ENCODE data around the gene RGS21. TPM values are rescaled to one million over a fixed set of nuclear protein-coding genes. Genes with fewer than 3 reads are reported as not detected.

RGS21 gene
- total and polyA plus RNA-seq, 5 donors from 2014 or later, result not detected

DNA sequence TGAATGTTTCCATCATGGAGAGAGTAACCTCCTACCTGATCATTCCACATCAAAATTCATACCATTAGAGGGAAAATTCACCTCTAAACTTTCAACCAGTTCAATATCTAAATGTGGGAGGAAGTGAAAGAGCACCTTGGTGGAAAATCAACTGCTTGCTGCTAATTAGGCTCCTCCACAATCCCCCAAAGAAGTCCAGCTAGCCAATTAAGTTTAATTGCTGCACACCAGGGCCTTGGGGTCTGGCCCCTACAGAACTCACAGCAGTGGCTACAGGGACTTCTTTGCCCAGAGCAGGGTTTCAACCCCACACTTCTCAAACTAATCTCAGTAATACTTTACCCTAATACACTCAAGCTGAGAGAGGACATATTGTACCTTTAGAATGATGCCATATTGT, 62.1 kb downstream of the RGS21 start:
- ATAC-seq (ENCODE audit: low read depth in 2 of 2) (no peak), DNase-seq (no peak)
- Histone ChIP-seq H3K4me3 (ENCODE audit: low read depth, low read length) (no peak overlapping the region), H3K27me3 (ENCODE audit: control insufficient read depth, insufficient read depth, low read length) (no peaks in the 10 kb centered on the region), H3K36me3 (ENCODE audit: control insufficient read depth, insufficient read depth, low read length) (no peaks in the 10 kb centered on the region), H3K4me1 (ENCODE audit: control insufficient read depth, insufficient read depth, low read length, poor library complexity, severe bottlenecking) (no peaks in the 10 kb centered on the region), H3K27ac (ENCODE audit: insufficient read depth, low read length, poor library complexity, severe bottlenecking) (no peak overlapping the region), H3K9me3 (ENCODE audit: control insufficient read depth in 2 of 2, low read length in 2 of 2) (no peaks in the 10 kb centered on the region)
- Mint-ChIP-seq H3K9me3 (peaks cover 0 to 4% (median 0%) of the 10 kb centered on the region in 7 donors), H3K36me3 (no peaks in the 10 kb centered on the region), H3K27me3 (no peaks in the 10 kb centered on the region), H3K27ac (no peak overlapping the region), H3K4me3 (no peak overlapping the region), H3K4me1 (no peaks in the 10 kb centered on the region)

GRCh38 chr1:192379554-192379953, 62.8 kb downstream of the RGS21 start:
- Histone ChIP-seq H3K27me3 (ENCODE audit: control insufficient read depth, insufficient read depth, low read length) (no peaks in the 10 kb centered on the region), H3K4me1 (ENCODE audit: control insufficient read depth, insufficient read depth, low read length, poor library complexity, severe bottlenecking) (no peaks in the 10 kb centered on the region), H3K36me3 (ENCODE audit: control insufficient read depth, insufficient read depth, low read length) (no peaks in the 10 kb centered on the region), H3K9me3 (ENCODE audit: control insufficient read depth in 2 of 2, low read length in 2 of 2) (no peaks in the 10 kb centered on the region), H3K4me3 (ENCODE audit: low read depth, low read length) (no peak overlapping the region), H3K27ac (ENCODE audit: insufficient read depth, low read length, poor library complexity, severe bottlenecking) (no peak overlapping the region)
- DNase-seq (no peak), ATAC-seq (ENCODE audit: low read depth in 2 of 2) (no peak)
- Mint-ChIP-seq H3K4me1 (no peaks in the 10 kb centered on the region), H3K9me3 (peaks cover 0 to 4% (median 0%) of the 10 kb centered on the region in 7 donors), H3K4me3 (no peak overlapping the region), H3K27ac (no peak overlapping the region), H3K36me3 (no peaks in the 10 kb centered on the region), H3K27me3 (no peaks in the 10 kb centered on the region)

DNA sequence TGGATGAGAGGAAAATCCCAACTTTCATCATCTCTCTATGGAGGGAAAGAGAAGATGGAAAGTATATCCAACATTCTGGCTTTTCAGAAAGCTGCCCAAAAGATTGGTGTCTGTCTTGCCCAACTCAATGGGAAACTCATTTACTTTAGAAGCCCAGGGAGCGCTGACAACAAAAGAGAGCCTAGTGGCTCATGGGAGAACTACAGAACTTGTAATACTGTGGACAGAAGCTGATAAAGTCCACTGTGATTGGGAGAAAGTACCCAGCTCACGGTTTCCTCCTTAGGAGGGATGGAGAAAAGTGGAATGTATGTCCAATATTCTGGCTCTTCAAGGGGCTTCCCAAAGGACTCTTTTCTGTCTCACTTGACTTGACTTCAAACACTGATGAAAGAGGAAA, 66.0 kb downstream of the RGS21 start:
- Mint-ChIP-seq H3K4me1 (no peaks in the 10 kb centered on the region), H3K27me3 (no peaks in the 10 kb centered on the region), H3K27ac (no peak overlapping the region), H3K36me3 (no peaks in the 10 kb centered on the region), H3K9me3 (peaks cover 0 to 3% (median 0%) of the 10 kb centered on the region in 7 donors), H3K4me3 (no peak overlapping the region)
- no peaks in the 10 kb centered on the region for H3K36me3 ChIP-seq (ENCODE audit: control insufficient read depth, insufficient read depth, low read length)
- DNase-seq (no peak), ATAC-seq (ENCODE audit: low read depth in 2 of 2) (no peak)
- H3K27ac ChIP-seq (ENCODE audit: insufficient read depth, low read length, poor library complexity, severe bottlenecking), result no peak overlapping the region
- no peaks in the 10 kb centered on the region for H3K27me3 ChIP-seq (ENCODE audit: control insufficient read depth, insufficient read depth, low read length)
- H3K9me3 ChIP-seq (ENCODE audit: control insufficient read depth in 2 of 2, low read length in 2 of 2), result no peaks in the 10 kb centered on the region
- H3K4me3 ChIP-seq (ENCODE audit: low read depth, low read length), result no peak overlapping the region
- H3K4me1 ChIP-seq (ENCODE audit: control insufficient read depth, insufficient read depth, low read length, poor library complexity, severe bottlenecking), result no peaks in the 10 kb centered on the region

DNA sequence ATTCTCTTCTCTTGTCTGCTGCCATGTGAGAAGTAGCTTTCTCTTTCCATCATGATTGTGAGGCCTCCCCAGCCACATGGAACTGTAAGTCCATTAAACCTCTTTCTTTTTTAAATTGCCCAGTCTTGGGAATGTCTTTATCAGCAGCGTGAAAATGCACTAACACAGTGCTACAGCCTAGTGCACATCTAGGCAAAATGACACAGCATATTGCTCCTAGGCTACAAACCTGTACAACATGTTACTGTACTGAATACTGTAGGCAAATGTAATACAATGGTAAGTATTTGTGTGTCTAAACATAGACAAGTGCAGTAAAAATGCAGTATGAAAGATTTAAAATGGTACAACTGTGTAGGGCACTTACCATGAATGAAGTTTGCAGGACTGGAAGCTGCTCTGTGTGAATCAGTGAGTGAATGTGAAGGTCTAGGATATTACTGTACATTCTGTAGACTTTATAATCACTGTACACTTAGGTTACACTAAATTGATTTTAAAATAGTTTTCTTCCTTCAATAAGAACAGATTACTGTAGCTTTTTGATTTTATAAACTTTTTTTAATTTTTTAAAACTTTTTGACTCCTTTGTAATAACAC, 69.4 kb downstream of the RGS21 start:
- H3K9me3 ChIP-seq (ENCODE audit: control insufficient read depth in 2 of 2, low read length in 2 of 2), result no peaks in the 10 kb centered on the region
- Mint-ChIP-seq H3K27ac (no peak overlapping the region), H3K4me1 (no peaks in the 10 kb centered on the region), H3K9me3 (peaks cover 0 to 3% (median 0%) of the 10 kb centered on the region in 7 donors), H3K27me3 (no peaks in the 10 kb centered on the region), H3K4me3 (no peak overlapping the region), H3K36me3 (no peaks in the 10 kb centered on the region)
- H3K4me3 ChIP-seq (ENCODE audit: low read depth, low read length), result no peak overlapping the region
- ATAC-seq (ENCODE audit: low read depth in 2 of 2) (no peak), DNase-seq (no peak)
- no peaks in the 10 kb centered on the region for H3K4me1 ChIP-seq (ENCODE audit: control insufficient read depth, insufficient read depth, low read length, poor library complexity, severe bottlenecking)
- no peak overlapping the region for H3K27ac ChIP-seq (ENCODE audit: insufficient read depth, low read length, poor library complexity, severe bottlenecking)
- H3K36me3 ChIP-seq (ENCODE audit: control insufficient read depth, insufficient read depth, low read length), result no peaks in the 10 kb centered on the region
- H3K27me3 ChIP-seq (ENCODE audit: control insufficient read depth, insufficient read depth, low read length), result no peaks in the 10 kb centered on the region

- H3K9me3 Mint-ChIP-seq, result no peaks in the 10 kb centered on the region
- no peaks in the 10 kb centered on the region for H3K36me3 ChIP-seq (ENCODE audit: control insufficient read depth, insufficient read depth, low read length)
- no peak overlapping the region for H3K27ac ChIP-seq (ENCODE audit: insufficient read depth, low read length, poor library complexity, severe bottlenecking)
- H3K9me3 ChIP-seq (ENCODE audit: control insufficient read depth in 2 of 2, low read length in 2 of 2), result no peaks in the 10 kb centered on the region
- no peaks in the 10 kb centered on the region for H3K4me1 Mint-ChIP-seq
- no peak for ATAC-seq (ENCODE audit: low read depth in 2 of 2)
- no peaks in the 10 kb centered on the region for H3K4me1 ChIP-seq (ENCODE audit: control insufficient read depth, insufficient read depth, low read length, poor library complexity, severe bottlenecking)
- no peak overlapping the region for H3K27ac Mint-ChIP-seq
- H3K4me3 Mint-ChIP-seq, result no peak overlapping the region
- no peaks in the 10 kb centered on the region for H3K27me3 Mint-ChIP-seq
- no peaks in the 10 kb centered on the region for H3K27me3 ChIP-seq (ENCODE audit: control insufficient read depth, insufficient read depth, low read length)
- no peak overlapping the region for H3K4me3 ChIP-seq (ENCODE audit: low read depth, low read length)
- H3K36me3 Mint-ChIP-seq, result no peaks in the 10 kb centered on the region
- no peak for DNase-seq
These were observed 78.4 kb downstream of the RGS21 start for GRCh38 chr1:192395211-192395610.

- DNase-seq (no peak), ATAC-seq (ENCODE audit: low read depth in 2 of 2) (no peak)
- no peaks in the 10 kb centered on the region for H3K27me3 Mint-ChIP-seq
- no peak overlapping the region for H3K27ac ChIP-seq (ENCODE audit: insufficient read depth, low read length, poor library complexity, severe bottlenecking)
- no peaks in the 10 kb centered on the region for H3K27me3 ChIP-seq (ENCODE audit: control insufficient read depth, insufficient read depth, low read length)
- no peaks in the 10 kb centered on the region for H3K36me3 ChIP-seq (ENCODE audit: control insufficient read depth, insufficient read depth, low read length)
- H3K9me3 ChIP-seq (ENCODE audit: control insufficient read depth in 2 of 2, low read length in 2 of 2), result no peaks in the 10 kb centered on the region
- H3K4me1 ChIP-seq (ENCODE audit: control insufficient read depth, insufficient read depth, low read length, poor library complexity, severe bottlenecking), result no peaks in the 10 kb centered on the region
- H3K4me3 ChIP-seq (ENCODE audit: low read depth, low read length), result no peak overlapping the region
- H3K9me3 Mint-ChIP-seq, result no peaks in the 10 kb centered on the region
- H3K4me3 Mint-ChIP-seq, result no peak overlapping the region
- no peaks in the 10 kb centered on the region for H3K36me3 Mint-ChIP-seq
- no peaks in the 10 kb centered on the region for H3K4me1 Mint-ChIP-seq
- H3K27ac Mint-ChIP-seq, result no peak overlapping the region
These were observed 79.1 kb downstream of the RGS21 start for GRCh38 chr1:192395895-192396294.

DNA sequence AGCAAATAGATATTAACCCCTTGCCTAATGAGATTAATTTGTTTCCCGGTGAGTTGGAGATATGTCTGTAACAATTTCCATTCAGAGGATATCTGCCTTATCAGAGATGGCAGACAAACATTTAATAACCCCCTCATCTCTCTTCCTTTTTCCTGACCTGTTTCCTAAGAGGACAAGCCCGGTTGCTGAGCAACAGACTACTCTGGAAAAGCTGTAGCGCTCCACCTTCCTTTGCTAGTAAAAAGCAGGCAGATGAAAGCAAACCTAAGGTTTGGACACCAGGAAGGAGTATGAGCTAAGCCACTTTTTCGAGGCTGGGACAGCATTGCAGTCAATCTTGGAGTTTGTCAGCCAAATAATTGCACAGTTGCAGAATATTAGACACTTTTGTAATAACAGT, 82.4 kb downstream of the RGS21 start:
- ATAC-seq (ENCODE audit: low read depth in 2 of 2) (no peak), DNase-seq (no peak)
- H3K36me3 ChIP-seq (ENCODE audit: control insufficient read depth, insufficient read depth, low read length), result no peaks in the 10 kb centered on the region
- H3K27ac ChIP-seq (ENCODE audit: insufficient read depth, low read length, poor library complexity, severe bottlenecking), result no peak overlapping the region
- Mint-ChIP-seq H3K27me3 (no peaks in the 10 kb centered on the region), H3K9me3 (no peaks in the 10 kb centered on the region), H3K4me1 (no peaks in the 10 kb centered on the region), H3K36me3 (no peaks in the 10 kb centered on the region), H3K27ac (no peak overlapping the region), H3K4me3 (no peak overlapping the region)
- no peak overlapping the region for H3K4me3 ChIP-seq (ENCODE audit: low read depth, low read length)
- no peaks in the 10 kb centered on the region for H3K27me3 ChIP-seq (ENCODE audit: control insufficient read depth, insufficient read depth, low read length)
- H3K9me3 ChIP-seq (ENCODE audit: control insufficient read depth in 2 of 2, low read length in 2 of 2), result no peaks in the 10 kb centered on the region
- H3K4me1 ChIP-seq (ENCODE audit: control insufficient read depth, insufficient read depth, low read length, poor library complexity, severe bottlenecking), result no peaks in the 10 kb centered on the region

- Mint-ChIP-seq H3K4me1 (no peaks in the 10 kb centered on the region), H3K27me3 (no peaks in the 10 kb centered on the region), H3K27ac (no peak overlapping the region), H3K4me3 (no peak overlapping the region), H3K36me3 (no peaks in the 10 kb centered on the region), H3K9me3 (no peaks in the 10 kb centered on the region)
- DNase-seq (no peak), ATAC-seq (ENCODE audit: low read depth in 2 of 2) (no peak)
- Histone ChIP-seq H3K4me1 (ENCODE audit: control insufficient read depth, insufficient read depth, low read length, poor library complexity, severe bottlenecking) (no peaks in the 10 kb centered on the region), H3K9me3 (ENCODE audit: control insufficient read depth in 2 of 2, low read length in 2 of 2) (no peaks in the 10 kb centered on the region), H3K27me3 (ENCODE audit: control insufficient read depth, insufficient read depth, low read length) (no peaks in the 10 kb centered on the region), H3K27ac (ENCODE audit: insufficient read depth, low read length, poor library complexity, severe bottlenecking) (no peak overlapping the region), H3K36me3 (ENCODE audit: control insufficient read depth, insufficient read depth, low read length) (no peaks in the 10 kb centered on the region), H3K4me3 (ENCODE audit: low read depth, low read length) (no peak overlapping the region)
These were observed 85.0 kb downstream of the RGS21 start for GRCh38 chr1:192401825-192402224.

All from CD4-positive, CD25-positive, alpha-beta regulatory T cell (primary cell).